Right ventricle myocardium superior (tissue), 1 donor: ENCODE results near the gene GLO1. TPM values are rescaled to one million over a fixed set of nuclear protein-coding genes. Genes with fewer than 3 reads are reported as not detected.

Source experiments
- ATAC-seq: fragments of 200-7000 bp; cut with Tn5 transposase; one replicate; pipeline ENCODE4 v1.9.1; 2020; ENCODE audit warnings: mild to moderate bottlenecking; ENCODE audit not compliant: poor library complexity
- DNase-seq: peaks from one replicate; pipeline ENCODE4 v3.0.0-alpha.2; 2020
- intact Hi-C: fragments of 100-400 bp; cut with DNase I; formaldehyde crosslinking; loops from one replicate; pipeline ENCODE4 v1.11.2; 2022
- total RNA-seq: library from RNA; stranded (reverse); fragmentation: NEBNext Ultra II Directional; extraction: Animal tissue kit (Norgen Biotek cat#: 25700); gene quantifications from one replicate; pipeline ENCODE4 v1.2.1, GENCODE V29; 2021
- donor health status: DM: no; HTN: yes; CAD: no; lungs with severe emphysema.

The GLO1 gene
- total RNA-seq, 1 donor from 2014 or later: 85.5 TPM

GRCh38 chr6:38638941-38639497 is 63.9 kb downstream of the GLO1 start:
- intact Hi-C loops: no loop called here
- ATAC-seq (peak; percentile 61), DNase-seq (peak; percentile 58)

GRCh38 chr6:38637756-38638155 is 65.2 kb downstream of the GLO1 start:
- intact Hi-C loops: no loop called here
- DNase-seq (no peak), ATAC-seq (no peak)

GRCh38 chr6:38636027-38636426 is 66.9 kb downstream of the GLO1 start:
- DNase-seq (no peak), ATAC-seq (no peak)
- intact Hi-C loops: no loop called here

- no peak for DNase-seq
- intact Hi-C loops: no loop called here
- no peak for ATAC-seq
Observed at GRCh38 chr6:38634518-38634917, 68.4 kb downstream of the GLO1 start.

- DNase-seq (no peak), ATAC-seq (no peak)
- intact Hi-C loops: no loop called here
Observed at GRCh38 chr6:38632490-38632889, 70.5 kb downstream of the GLO1 start.

- intact Hi-C loops: no loop called here
- no peak for ATAC-seq
- no peak for DNase-seq
Observed at GRCh38 chr6:38631186-38631783, 71.7 kb downstream of the GLO1 start.

Other genes with a start within 250 kb of the GLO1 start
- gene BTBD9, start 63.2 kb downstream of the GLO1 start, total RNA-seq: 14.9 TPM
- gene DNAH8, start 12.2 kb upstream of the GLO1 start, total RNA-seq: 0.03 TPM